Stimulated activated CD4-positive, alpha-beta T cell treated with anti-CD3 and anti-CD28 coated beads, Interleukin-2, amount 100 ng/mL, for 4 hours (primary cell): ENCODE data around the gene VOPP1.

Experiments used
- DNase-seq: peaks from one replicate; pipeline ENCODE4 v3.0.0-alpha.2; 2020; ENCODE audit warnings: low read depth

VOPP1 gene

GRCh38 chr7:55576753-55577152 lies 4.5 kb upstream of the VOPP1 start:
- DNase-seq: no peak

GRCh38 chr7:55575733-55576132 lies 3.4 kb upstream of the VOPP1 start:
- DNase-seq: no peak

- DNase-seq: no peak
Observed at GRCh38 chr7:55575098-55575497, 2.8 kb upstream of the VOPP1 start.

GRCh38 chr7:55574051-55574717 lies 1.9 kb upstream of the VOPP1 start:
- DNase-seq: no peak

- no peak for DNase-seq
Observed at GRCh38 chr7:55573234-55573900, 1.1 kb upstream of the VOPP1 start.

- DNase-seq: peak; percentile 32
Observed at GRCh38 chr7:55571511-55572377, 558 bp downstream of the VOPP1 start.

GRCh38 chr7:55570939-55571338 lies 1.4 kb downstream of the VOPP1 start:
- no peak for DNase-seq

GRCh38 chr7:55570218-55570873 lies 2.0 kb downstream of the VOPP1 start:
- no peak for DNase-seq

- DNase-seq: no peak
Observed at GRCh38 chr7:55569797-55570196, 2.5 kb downstream of the VOPP1 start.

- no peak for DNase-seq
Observed at GRCh38 chr7:55569269-55569663, 3.0 kb downstream of the VOPP1 start.

- no peak for DNase-seq
Observed at GRCh38 chr7:55568613-55569268, 3.6 kb downstream of the VOPP1 start.

- DNase-seq: no peak
Observed at GRCh38 chr7:55567571-55567970, 4.7 kb downstream of the VOPP1 start.

GRCh38 chr7:55565681-55566080 lies 6.6 kb downstream of the VOPP1 start:
- DNase-seq: no peak

- no peak for DNase-seq
Observed at GRCh38 chr7:55563596-55564325, 8.5 kb downstream of the VOPP1 start.

- no peak for DNase-seq
Observed at GRCh38 chr7:55561690-55562089, 10.6 kb downstream of the VOPP1 start.

GRCh38 chr7:55558962-55559920 lies 13.1 kb downstream of the VOPP1 start:
- DNase-seq: no peak

- DNase-seq: no peak
Observed at GRCh38 chr7:55557666-55558188, 14.6 kb downstream of the VOPP1 start.

GRCh38 chr7:55556492-55556891 lies 15.8 kb downstream of the VOPP1 start:
- DNase-seq: no peak

GRCh38 chr7:55556031-55556430 lies 16.3 kb downstream of the VOPP1 start:
- no peak for DNase-seq

- no peak for DNase-seq
Observed at GRCh38 chr7:55555160-55555559, 17.1 kb downstream of the VOPP1 start.
